Measurements from ENCODE around the gene PTPRCAP.
"Not testable (repeated sequence)": the region's sequence is repeated elsewhere in the genome, so short reads cannot be mapped to it uniquely, and the experiment has no call there.

- not testable (repeated sequence) for TF ChIP-seq CTCF (IDR thresholded peaks at IDR 0.05); EZH2 (IDR thresholded peaks at IDR 0.05; ENCODE audit: borderline replicate concordance, insufficient read depth, low read depth, low read length, poor library complexity, severe bottlenecking)
Measured at GRCh38 chr11:67476692-67477091, 39.2 kb upstream of the PTPRCAP start.
